Parathyroid adenoma (tissue), 2 donors: ENCODE data around the gene PGF.

ENCODE experiments used
- H2AFZ ChIP-seq: fragments of 300-600 bp; sonication (generic); one replicate; pipeline ENCODE4 v1.7.0; 2017; ENCODE audit warnings: antibody characterized with exemption, mild to moderate bottlenecking
- H3K27ac ChIP-seq: fragments of 300-600 bp; sonication (generic); one replicate; pipeline ENCODE4 v1.7.0; 2017
- H3K27me3 ChIP-seq: fragments of 300-600 bp; sonication (generic); one replicate; pipeline ENCODE4 v1.7.0; 2017; ENCODE audit warnings: low read length; ENCODE audit not compliant: control insufficient read depth, insufficient read depth
- H3K36me3 ChIP-seq: fragments of 300-600 bp; sonication (generic); one replicate; pipeline ENCODE4 v1.7.0; 2017; ENCODE audit warnings: low read length; ENCODE audit not compliant: control insufficient read depth, insufficient read depth
- H3K4me1 ChIP-seq: fragments of 300-600 bp; sonication (generic); one replicate; pipeline ENCODE4 v1.7.0; 2017; ENCODE audit warnings: control low read depth
- H3K4me2 ChIP-seq: fragments of 300-600 bp; sonication (generic); one replicate; pipeline ENCODE4 v1.7.0; 2017; ENCODE audit warnings: low read length
- H3K4me3 ChIP-seq: fragments of 300-600 bp; sonication (generic); one replicate; pipeline ENCODE4 v1.7.0; 2017; ENCODE audit warnings: low read depth, low read length
- H3K79me2 ChIP-seq: fragments of 300-600 bp; sonication (generic); one replicate; pipeline ENCODE4 v1.7.0; 2017; ENCODE audit warnings: control low read depth
- H3K9ac ChIP-seq: fragments of 300-600 bp; sonication (generic); one replicate; pipeline ENCODE4 v1.7.0; 2017; ENCODE audit warnings: mild to moderate bottlenecking
- H3K9me3 ChIP-seq: fragments of 300-600 bp; sonication (generic); one replicate; pipeline ENCODE4 v1.7.0; 2017; ENCODE audit warnings: low read length; ENCODE audit not compliant: control insufficient read depth
- TF ChIP-seq, protein P1 (sequence below): fragments of 300-600 bp; sonication (generic); IDR thresholded peaks from one replicate; pipeline ENCODE4 v1.7.0; 2017; ENCODE audit warnings: antibody characterized with exemption, mild to moderate bottlenecking
- donor health status: primary hyperparathyroidism.

Gene PGF

DNA sequence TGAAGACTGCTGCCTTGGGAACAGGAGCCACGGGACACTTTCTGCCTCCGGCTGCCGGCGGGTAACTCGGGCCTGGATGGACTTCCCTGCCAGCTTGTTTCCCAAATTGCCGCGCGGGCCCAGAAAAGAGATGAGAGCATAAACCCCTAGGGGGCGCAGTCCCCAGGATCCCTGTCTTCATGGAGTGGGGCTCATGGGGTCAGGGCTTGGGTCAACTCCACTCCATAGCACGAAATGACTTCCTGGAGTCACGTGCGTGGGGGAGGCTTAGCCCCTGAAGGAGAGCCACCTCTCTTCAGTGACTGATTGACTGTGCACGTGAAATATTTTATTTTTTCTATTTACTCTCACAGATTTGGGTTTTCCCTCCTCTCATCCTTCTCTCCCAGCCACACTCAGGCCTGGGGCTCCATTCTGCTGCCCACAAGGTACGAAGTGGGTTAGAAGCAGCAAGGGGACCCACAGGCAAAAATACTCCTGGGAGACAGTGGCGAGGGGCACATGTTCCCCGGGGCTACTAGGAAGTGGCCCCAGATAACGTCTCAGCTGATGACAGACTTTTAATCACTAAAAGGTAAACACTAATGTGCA lies 10.0 kb downstream of the PGF start:
- H3K9ac ChIP-seq: no peak overlapping the region
- no peak overlapping the region for H3K4me2 ChIP-seq
- no peaks in the 10 kb centered on the region for H3K9me3 ChIP-seq
- H3K27ac ChIP-seq: no peak overlapping the region
- TF ChIP-seq, protein P1, sequence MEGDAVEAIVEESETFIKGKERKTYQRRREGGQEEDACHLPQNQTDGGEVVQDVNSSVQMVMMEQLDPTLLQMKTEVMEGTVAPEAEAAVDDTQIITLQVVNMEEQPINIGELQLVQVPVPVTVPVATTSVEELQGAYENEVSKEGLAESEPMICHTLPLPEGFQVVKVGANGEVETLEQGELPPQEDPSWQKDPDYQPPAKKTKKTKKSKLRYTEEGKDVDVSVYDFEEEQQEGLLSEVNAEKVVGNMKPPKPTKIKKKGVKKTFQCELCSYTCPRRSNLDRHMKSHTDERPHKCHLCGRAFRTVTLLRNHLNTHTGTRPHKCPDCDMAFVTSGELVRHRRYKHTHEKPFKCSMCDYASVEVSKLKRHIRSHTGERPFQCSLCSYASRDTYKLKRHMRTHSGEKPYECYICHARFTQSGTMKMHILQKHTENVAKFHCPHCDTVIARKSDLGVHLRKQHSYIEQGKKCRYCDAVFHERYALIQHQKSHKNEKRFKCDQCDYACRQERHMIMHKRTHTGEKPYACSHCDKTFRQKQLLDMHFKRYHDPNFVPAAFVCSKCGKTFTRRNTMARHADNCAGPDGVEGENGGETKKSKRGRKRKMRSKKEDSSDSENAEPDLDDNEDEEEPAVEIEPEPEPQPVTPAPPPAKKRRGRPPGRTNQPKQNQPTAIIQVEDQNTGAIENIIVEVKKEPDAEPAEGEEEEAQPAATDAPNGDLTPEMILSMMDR: peak; percentile 31
- no peak overlapping the region for H3K4me3 ChIP-seq
- H3K79me2 ChIP-seq: no peaks in the 10 kb centered on the region
- no peaks in the 10 kb centered on the region for H3K27me3 ChIP-seq
- H2AFZ ChIP-seq: no peak overlapping the region
- H3K36me3 ChIP-seq: no peaks in the 10 kb centered on the region
- no peaks in the 10 kb centered on the region for H3K4me1 ChIP-seq

DNA sequence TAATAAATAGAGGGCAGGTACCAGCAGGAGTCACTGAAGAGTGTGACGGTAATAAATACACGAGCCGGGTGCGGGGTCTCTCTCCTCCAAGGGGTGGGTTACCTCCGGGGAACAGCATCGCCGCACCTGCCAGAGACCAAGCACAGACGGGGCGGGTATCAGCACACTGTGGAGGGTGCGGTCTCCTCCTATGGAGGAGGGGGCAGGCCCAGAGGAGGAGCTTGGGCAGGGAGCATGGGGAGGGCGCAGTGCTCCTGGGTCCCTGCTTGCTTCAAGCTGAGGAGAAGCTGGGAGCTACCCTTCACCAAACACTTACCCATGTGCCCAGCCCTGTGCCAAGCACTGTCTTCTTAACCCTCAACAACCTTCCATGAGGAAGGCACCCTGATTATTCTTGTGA lies 12.8 kb downstream of the PGF start:
- no peak overlapping the region for H3K27ac ChIP-seq
- H3K79me2 ChIP-seq: no peaks in the 10 kb centered on the region
- no peaks in the 10 kb centered on the region for H3K4me1 ChIP-seq
- H3K9ac ChIP-seq: no peak overlapping the region
- TF ChIP-seq, protein P1: no peak
- H3K27me3 ChIP-seq: no peaks in the 10 kb centered on the region
- no peaks in the 10 kb centered on the region for H3K36me3 ChIP-seq
- no peak overlapping the region for H3K4me2 ChIP-seq
- H2AFZ ChIP-seq: no peak overlapping the region
- H3K4me3 ChIP-seq: no peak overlapping the region
- no peaks in the 10 kb centered on the region for H3K9me3 ChIP-seq

DNA sequence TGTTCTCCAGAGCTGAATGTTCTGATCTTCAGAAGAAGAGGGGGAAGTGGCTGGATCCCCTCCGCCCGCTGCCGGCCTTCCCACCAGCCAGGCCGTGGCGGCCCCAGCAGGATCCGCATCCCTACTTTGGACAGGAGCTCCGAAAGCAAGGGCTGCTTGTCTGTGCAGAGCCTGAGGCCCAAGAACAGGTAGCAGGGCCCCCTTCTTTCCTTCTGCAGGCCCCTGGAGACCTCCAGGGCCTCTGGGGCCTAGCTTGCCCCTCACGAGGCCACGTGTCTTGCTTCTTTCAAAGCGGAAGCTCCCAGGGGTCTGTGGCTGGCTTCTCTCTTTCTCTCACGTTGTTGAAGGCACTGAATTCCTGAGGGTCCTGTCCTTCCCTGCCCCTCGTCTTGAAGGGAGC lies 13.2 kb downstream of the PGF start:
- TF ChIP-seq, protein P1: no peak
- Histone ChIP-seq H3K4me3 (no peak overlapping the region), H2AFZ (no peak overlapping the region), H3K36me3 (no peaks in the 10 kb centered on the region), H3K9me3 (no peaks in the 10 kb centered on the region), H3K79me2 (no peaks in the 10 kb centered on the region), H3K4me2 (no peak overlapping the region), H3K27ac (peak overlapping the region; percentile 65), H3K9ac (no peak overlapping the region), H3K27me3 (no peaks in the 10 kb centered on the region), H3K4me1 (no peaks in the 10 kb centered on the region)

DNA sequence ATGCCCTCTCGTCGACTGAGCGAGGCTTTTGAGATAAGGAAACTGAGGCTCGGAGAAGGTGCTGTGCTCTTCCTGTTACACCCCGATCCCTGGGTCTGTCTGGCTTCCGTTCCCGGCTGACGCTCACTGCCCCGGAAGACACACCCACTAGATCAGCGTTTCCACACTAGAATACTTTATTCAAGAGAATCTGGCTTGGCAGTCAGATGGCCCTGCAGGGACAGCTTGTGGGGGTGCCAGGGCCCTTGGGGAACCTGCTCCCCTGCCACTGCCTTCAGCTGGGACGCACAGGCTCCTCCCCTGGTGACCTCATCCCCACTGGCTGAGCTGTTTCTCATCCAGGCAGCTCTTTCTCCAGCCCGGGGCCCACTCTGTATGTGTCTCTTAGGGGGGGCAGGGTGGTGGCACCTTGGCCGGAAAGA lies 13.7 kb downstream of the PGF start:
- Histone ChIP-seq H3K4me3 (no peak overlapping the region), H2AFZ (no peak overlapping the region), H3K9me3 (no peaks in the 10 kb centered on the region), H3K36me3 (no peaks in the 10 kb centered on the region), H3K4me2 (no peak overlapping the region), H3K4me1 (no peaks in the 10 kb centered on the region), H3K79me2 (no peaks in the 10 kb centered on the region), H3K27me3 (no peaks in the 10 kb centered on the region), H3K27ac (peak overlapping the region; percentile 65), H3K9ac (no peak overlapping the region)
- TF ChIP-seq, protein P1: no peak

DNA sequence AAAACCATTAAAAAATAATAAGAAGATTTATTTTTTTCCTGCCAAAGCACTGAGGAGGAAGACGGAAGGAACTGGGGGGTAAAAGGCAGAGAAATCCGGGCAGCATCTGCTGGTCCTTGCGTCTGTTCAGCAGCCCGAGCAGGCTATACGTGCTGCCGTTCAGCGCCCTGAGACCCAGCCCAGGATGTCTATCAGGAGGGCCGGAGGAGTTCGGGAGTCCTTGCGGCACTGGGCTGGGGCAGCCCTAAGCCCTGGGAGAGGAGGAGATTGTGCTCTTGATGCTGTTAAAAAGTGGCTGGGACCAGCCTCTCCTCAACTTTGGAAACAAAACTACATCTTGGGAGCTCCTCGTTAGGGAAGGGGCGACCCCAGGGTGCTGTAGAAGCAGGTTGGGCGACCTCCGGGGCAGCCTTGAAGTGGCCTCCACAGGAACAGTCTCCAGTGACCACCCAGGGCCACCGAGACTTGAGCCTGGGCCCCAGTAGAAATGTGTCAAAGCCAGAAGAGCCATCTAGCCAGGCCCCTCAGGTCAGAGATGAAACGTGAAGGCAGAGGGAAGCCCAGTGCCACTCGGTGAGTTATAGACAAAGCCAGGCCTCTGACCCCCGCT lies 14.3 kb downstream of the PGF start:
- Histone ChIP-seq H3K79me2 (no peaks in the 10 kb centered on the region), H3K9ac (no peak overlapping the region), H2AFZ (no peak overlapping the region), H3K4me2 (no peak overlapping the region), H3K27ac (peak overlapping the region; percentile 65), H3K4me1 (no peaks in the 10 kb centered on the region), H3K27me3 (no peaks in the 10 kb centered on the region), H3K9me3 (no peaks in the 10 kb centered on the region), H3K4me3 (no peak overlapping the region), H3K36me3 (no peaks in the 10 kb centered on the region)
- TF ChIP-seq, protein P1: no peak
